HG02943 (cell line): ENCODE data around the gene ATP5ME.

Experiments used
- ATAC-seq: cut with Tn5 transposase; IDR thresholded peaks from one replicate; pipeline ENCODE4 v1.9.1; 2021; ENCODE audit warnings: mild to moderate bottlenecking, low read depth, moderate library complexity; ENCODE audit not compliant: unreplicated experiment

The ATP5ME gene

GRCh38 chr4:624705-625590 lies 49.1 kb downstream of the ATP5ME start, which contains the start of gene PDE6B:
Gene PDE6B (plus strand): TSS chr4:625573. CDS start chr4:625627, 54 bp downstream.
- no peak for ATAC-seq

GRCh38 chr4:623914-624566 lies 50.0 kb downstream of the ATP5ME start:
- no peak for ATAC-seq

- no peak for ATAC-seq
Measured at GRCh38 chr4:622996-623913, 50.8 kb downstream of the ATP5ME start.
